BLaER1 (cell line): Measurements from ENCODE around the gene MAG.

Experiments used
- H3K27ac ChIP-seq: shearing (Covaris generic); formaldehyde crosslinking; 2 replicates; pipeline ENCODE4 v1.8.1; 2022
- H3K27me3 ChIP-seq: shearing (Covaris generic); formaldehyde crosslinking; 2 replicates; pipeline ENCODE4 v1.8.1; 2022
- H3K36me3 ChIP-seq: shearing (Covaris generic); formaldehyde crosslinking; 2 replicates; pipeline ENCODE4 v1.8.1; 2022
- H3K4me1 ChIP-seq: shearing (Covaris generic); formaldehyde crosslinking; 2 replicates; pipeline ENCODE4 v1.8.1; 2022
- H3K4me2 ChIP-seq: shearing (Covaris generic); formaldehyde crosslinking; 2 replicates; pipeline ENCODE4 v1.8.1; 2022
- H3K4me3 ChIP-seq: shearing (Covaris generic); formaldehyde crosslinking; 2 replicates; pipeline ENCODE4 v1.8.1; 2022
- H3K9ac ChIP-seq: shearing (Covaris generic); formaldehyde crosslinking; 2 replicates; pipeline ENCODE4 v1.8.1; 2022
- H3K9me3 ChIP-seq: shearing (Covaris generic); formaldehyde crosslinking; 2 replicates; pipeline ENCODE4 v1.8.1; 2022
- H4K20me1 ChIP-seq: shearing (Covaris generic); formaldehyde crosslinking; 2 replicates; pipeline ENCODE4 v1.8.1; 2022
- Cebpa-rat ChIP-seq: shearing (Covaris generic); IDR thresholded peaks from 2 replicates; pipeline ENCODE4 v1.8.1; 2022

The MAG gene

DNA sequence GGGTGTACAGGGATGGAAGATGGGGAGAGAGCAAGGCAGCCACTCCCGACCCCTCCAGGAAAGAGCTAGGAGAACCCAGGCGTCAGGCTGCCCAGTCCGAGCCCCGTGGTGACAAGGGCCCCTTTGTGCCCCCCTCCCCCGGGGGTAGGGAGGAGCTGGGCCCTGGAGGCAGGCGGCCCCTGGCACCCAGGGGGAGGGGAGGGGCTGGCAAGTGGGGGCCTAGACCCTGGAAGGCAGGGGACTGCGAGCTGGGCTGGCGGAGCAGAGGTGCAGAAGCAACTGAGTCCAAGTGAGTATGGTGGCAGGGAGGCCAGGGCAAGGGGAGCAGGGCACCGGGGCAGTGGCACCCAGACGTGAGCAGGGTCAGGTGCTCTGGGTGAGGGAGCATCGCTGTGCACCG lies at the start of gene MAG:
TSS of gene MAG (plus strand) at position 246 of the 400 bp plus-strand sequence. CDS start 3,248 bp downstream, outside the sequence.
- H3K27ac ChIP-seq = no peak within 1 kb of the TSS
- H3K4me2 ChIP-seq = peak within 1 kb of the TSS; percentile 77
- H3K36me3 ChIP-seq = no peaks in the 10 kb centered on the region
- H3K4me3 ChIP-seq = no peak within 1 kb of the TSS
- H4K20me1 ChIP-seq = no peaks in the 10 kb centered on the region
- H3K9ac ChIP-seq = no peak within 1 kb of the TSS
- no peaks in the 10 kb centered on the region for H3K9me3 ChIP-seq
- no peak for TF ChIP-seq Cebpa-rat
- H3K4me1 ChIP-seq = peaks cover 77% of the 10 kb centered on the region
- no peaks in the 10 kb centered on the region for H3K27me3 ChIP-seq

DNA sequence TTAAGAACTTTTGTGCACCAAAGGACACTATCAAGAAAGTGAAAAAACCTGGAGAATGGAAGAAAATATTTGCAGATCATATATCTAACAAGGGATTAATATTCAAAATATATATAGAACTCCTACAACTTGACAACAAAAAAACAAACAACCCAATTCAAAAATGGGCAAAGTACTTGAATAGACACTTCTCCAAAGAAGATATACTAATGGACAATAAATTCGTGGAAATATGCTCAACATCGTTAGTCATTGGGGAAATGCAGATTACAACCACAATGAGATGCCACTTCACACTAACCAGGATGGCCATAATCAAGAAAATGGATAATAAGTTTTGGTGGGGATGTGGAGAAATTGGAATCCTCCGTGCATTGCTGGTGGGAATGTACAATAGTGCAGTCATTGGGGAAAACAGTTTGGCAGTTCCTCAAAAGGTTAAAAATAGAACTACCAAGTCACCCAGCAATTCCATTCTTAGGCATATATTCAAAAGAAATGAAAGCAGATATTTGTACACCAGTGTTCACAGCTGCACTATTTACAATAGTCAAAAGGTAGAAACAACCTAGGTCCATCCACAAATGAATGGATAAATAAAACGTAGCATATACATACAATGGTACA lies 45.4 kb upstream of the MAG start:
- Histone ChIP-seq H3K27me3 (peaks cover 56% of the 10 kb centered on the region), H3K4me2 (no peak overlapping the region), H3K4me3 (no peak overlapping the region), H3K9ac (no peak overlapping the region), H3K4me1 (peaks cover 20% of the 10 kb centered on the region), H3K9me3 (peaks cover 12% of the 10 kb centered on the region), H3K27ac (no peak overlapping the region), H3K36me3 (no peaks in the 10 kb centered on the region), H4K20me1 (no peaks in the 10 kb centered on the region)
- no peak for TF ChIP-seq Cebpa-rat

- Histone ChIP-seq H3K36me3 (no peaks in the 10 kb centered on the region), H3K4me2 (peak overlapping the region; percentile 97), H3K4me1 (peaks cover 20% of the 10 kb centered on the region), H3K9me3 (0 out of 2 replicates have a peak, but pooled peaks cover 3% of the 10 kb centered on the region), H3K4me3 (peak overlapping the region; percentile 66), H4K20me1 (no peaks in the 10 kb centered on the region), H3K27me3 (peaks cover 56% of the 10 kb centered on the region), H3K27ac (no peak overlapping the region), H3K9ac (no peak overlapping the region)
- TF ChIP-seq Cebpa-rat = no peak
Measured at GRCh38 chr19:35247526-35248309, 44.2 kb upstream of the MAG start.

GRCh38 chr19:35248310-35249145 lies 43.4 kb upstream of the MAG start, which contains the start of gene LSR:
TSS of gene LSR (plus strand) at chr19:35249002. CDS start at chr19:35249023, 21 bp downstream.
- no peak within 1 kb of the TSS for H3K27ac ChIP-seq
- no peak within 1 kb of the TSS for H3K9ac ChIP-seq
- peaks cover 20% of the 10 kb centered on the region for H3K4me1 ChIP-seq
- no peaks in the 10 kb centered on the region for H4K20me1 ChIP-seq
- peak within 1 kb of the TSS; percentile 66 for H3K4me3 ChIP-seq
- peak within 1 kb of the TSS; percentile 97 for H3K4me2 ChIP-seq
- 0 out of 2 replicates have a peak, but pooled peaks cover 3% of the 10 kb centered on the region for H3K9me3 ChIP-seq
- H3K27me3 ChIP-seq = peaks cover 56% of the 10 kb centered on the region
- H3K36me3 ChIP-seq = no peaks in the 10 kb centered on the region
- no peak for TF ChIP-seq Cebpa-rat

DNA sequence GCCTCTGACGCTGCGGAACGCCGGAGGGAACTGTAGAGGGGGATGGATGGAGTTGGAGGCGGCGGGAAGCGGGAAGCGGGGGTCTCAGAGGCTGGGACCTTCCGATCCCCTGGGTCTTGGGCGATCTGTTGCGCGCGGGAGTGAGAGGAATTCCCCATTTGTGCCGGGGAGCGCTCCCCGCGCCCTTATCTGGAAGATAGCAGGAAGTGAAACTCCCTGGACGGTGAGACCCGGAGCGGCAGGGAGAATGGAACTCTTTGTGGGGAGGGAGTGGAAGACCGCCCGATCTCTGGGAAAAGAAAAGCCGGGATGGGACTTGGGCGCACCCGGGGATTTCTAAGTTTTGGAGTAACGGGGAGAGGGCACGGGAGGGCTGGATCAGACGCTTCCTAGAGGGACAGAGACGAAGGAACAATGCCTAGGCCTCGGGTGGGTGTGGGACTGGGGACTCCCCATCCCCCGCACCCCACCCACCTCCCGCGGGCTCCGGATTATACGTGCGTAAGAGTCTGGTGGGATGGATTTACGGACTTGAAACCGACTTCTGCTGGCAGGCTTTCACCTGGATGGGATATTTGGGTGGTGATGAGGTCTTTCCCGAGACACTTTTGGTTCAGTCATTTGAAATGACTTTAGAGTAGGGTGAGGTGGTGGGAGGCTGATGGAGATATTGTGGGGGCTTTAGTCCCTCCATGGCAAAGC lies 42.7 kb upstream of the MAG start:
- no peak overlapping the region for H3K9ac ChIP-seq
- H3K27ac ChIP-seq = no peak overlapping the region
- peak overlapping the region; percentile 66; the same call in 1 of the 2 replicates for H3K4me3 ChIP-seq
- H3K4me2 ChIP-seq = peak overlapping the region; percentile 97
- peaks cover 56% of the 10 kb centered on the region for H3K27me3 ChIP-seq
- no peaks in the 10 kb centered on the region for H3K9me3 ChIP-seq
- no peak for TF ChIP-seq Cebpa-rat
- no peaks in the 10 kb centered on the region for H3K36me3 ChIP-seq
- H4K20me1 ChIP-seq = no peaks in the 10 kb centered on the region
- H3K4me1 ChIP-seq = peaks cover 20% of the 10 kb centered on the region

- H3K9ac ChIP-seq = no peak overlapping the region
- no peak overlapping the region for H3K4me2 ChIP-seq
- H4K20me1 ChIP-seq = no peaks in the 10 kb centered on the region
- H3K9me3 ChIP-seq = no peaks in the 10 kb centered on the region
- H3K4me3 ChIP-seq = no peak overlapping the region
- no peak for TF ChIP-seq Cebpa-rat
- H3K27ac ChIP-seq = no peak overlapping the region
- peaks cover 20% of the 10 kb centered on the region for H3K4me1 ChIP-seq
- H3K27me3 ChIP-seq = peaks cover 56% of the 10 kb centered on the region
- no peaks in the 10 kb centered on the region for H3K36me3 ChIP-seq
Measured at GRCh38 chr19:35249848-35250711, 41.9 kb upstream of the MAG start.

DNA sequence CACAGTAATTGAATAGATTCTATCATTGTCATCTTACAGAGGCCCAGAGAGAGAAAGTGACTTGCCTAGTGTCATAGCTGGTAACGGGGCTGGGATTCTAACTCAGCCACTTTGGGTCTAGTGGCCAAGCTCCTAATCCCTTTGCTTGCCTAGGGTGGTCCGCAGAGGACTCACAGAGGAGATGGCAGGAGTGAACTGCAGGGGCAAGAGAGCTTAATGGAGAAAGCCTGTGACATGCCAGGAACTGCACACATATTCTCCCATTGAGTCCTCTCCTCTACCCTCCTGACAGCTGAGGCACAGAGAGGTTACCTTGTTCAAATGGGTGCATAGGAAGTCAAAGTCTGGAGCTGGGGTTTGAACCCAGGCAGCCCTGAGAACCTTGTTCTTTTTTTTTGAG lies 40.5 kb upstream of the MAG start:
- no peak overlapping the region for H3K27ac ChIP-seq
- H3K9ac ChIP-seq = no peak overlapping the region
- TF ChIP-seq Cebpa-rat = no peak
- no peaks in the 10 kb centered on the region for H3K9me3 ChIP-seq
- H3K36me3 ChIP-seq = no peaks in the 10 kb centered on the region
- peaks cover 20% of the 10 kb centered on the region for H3K4me1 ChIP-seq
- H3K27me3 ChIP-seq = peaks cover 49% of the 10 kb centered on the region
- no peak overlapping the region for H3K4me2 ChIP-seq
- no peaks in the 10 kb centered on the region for H4K20me1 ChIP-seq
- no peak overlapping the region for H3K4me3 ChIP-seq

DNA sequence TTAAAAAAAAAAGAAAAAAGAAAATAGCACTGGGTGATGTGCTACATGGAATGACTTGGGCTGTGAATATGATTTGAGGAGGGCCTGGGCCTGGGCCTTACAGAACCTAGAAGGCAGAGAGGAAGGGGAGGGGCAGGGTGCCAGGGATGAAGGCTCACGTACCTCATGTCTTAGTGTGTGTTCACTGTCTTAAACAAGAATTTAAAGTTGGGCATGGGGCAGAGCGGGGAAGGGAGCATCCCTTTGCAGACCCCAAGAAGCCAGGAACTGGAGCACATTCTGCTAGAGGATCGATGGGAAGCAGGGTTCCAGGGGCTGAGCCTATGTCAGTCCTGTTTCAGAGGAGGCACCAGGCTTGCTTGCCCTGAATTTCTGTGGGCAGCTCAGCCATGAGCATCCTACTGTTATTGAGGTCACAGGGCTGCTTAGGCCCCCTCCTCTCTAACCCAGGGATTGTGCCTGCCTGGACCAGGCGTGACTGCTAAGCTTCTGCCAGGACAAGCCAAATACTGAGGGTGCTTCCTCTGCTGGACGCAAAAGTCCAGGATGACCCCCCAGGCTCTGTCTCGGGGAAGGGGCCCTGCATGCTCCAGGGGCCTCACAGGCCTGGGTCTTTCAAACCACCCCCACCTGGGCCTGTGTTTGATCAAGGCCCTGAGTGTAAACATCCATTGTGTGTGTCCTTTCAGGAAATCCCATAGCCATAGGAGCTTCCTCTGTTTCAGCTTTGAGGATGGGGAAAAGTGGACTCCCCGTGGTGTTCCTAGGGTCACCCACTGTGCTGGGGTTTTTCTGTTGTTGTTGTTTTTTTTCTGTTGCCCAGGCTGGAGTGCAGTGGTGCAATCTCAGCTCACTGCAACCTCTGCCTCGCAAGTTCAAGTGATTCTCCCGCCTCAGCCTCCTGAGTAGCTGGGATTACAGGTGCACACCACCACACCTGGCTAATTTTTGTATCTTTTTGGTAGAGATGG lies 38.4 kb upstream of the MAG start:
- Histone ChIP-seq H3K36me3 (no peaks in the 10 kb centered on the region), H3K27ac (no peak overlapping the region), H3K27me3 (peaks cover 28% of the 10 kb centered on the region), H4K20me1 (no peaks in the 10 kb centered on the region), H3K4me2 (no peak overlapping the region), H3K9ac (no peak overlapping the region), H3K4me3 (no peak overlapping the region), H3K9me3 (no peaks in the 10 kb centered on the region), H3K4me1 (peaks cover 16% of the 10 kb centered on the region)
- TF ChIP-seq Cebpa-rat = no peak
